Fibroblast of lung (primary cell): ENCODE results near the gene HP1BP3.

Source experiments
- CTCF ChIP-seq, 2 donors: IDR thresholded peaks in 1 of 2; conservative IDR thresholded peaks in 1 of 2; 1 replicate in 1 of 2; 2 replicates in 1 of 2; pipeline ENCODE4 v1.5.1; 2011 to 2012; ENCODE audit warnings: low read length in 2 of 2, control low read depth in 1 of 2, inconsistent platforms in 1 of 2, low read depth in 1 of 2, mild to moderate bottlenecking in 1 of 2
- EZH2 ChIP-seq: IDR thresholded peaks from 2 replicates; pipeline ENCODE4 v1.5.1; 2012; ENCODE audit warnings: low read length, control low read depth, mild to moderate bottlenecking; ENCODE audit errors: missing control alignments

- TF ChIP-seq CTCF (conservative IDR thresholded peaks at IDR 0.05 in 1 of 2, IDR thresholded peaks at IDR 0.05 in 1 of 2; ENCODE audit: low read depth in 1 of 2, low read length in 2 of 2) (no peak), EZH2 (no peak)
These were observed 35.6 kb downstream of the HP1BP3 start for GRCh38 chr1:20751462-20751990.
